GM21723 (cell line): ENCODE results near the gene FAM177A1.

Experiments
- ATAC-seq: cut with Tn5 transposase; IDR thresholded peaks from one replicate; pipeline ENCODE4 v1.9.1; 2021; ENCODE audit warnings: mild to moderate bottlenecking, moderate library complexity; ENCODE audit not compliant: unreplicated experiment

Gene FAM177A1

DNA sequence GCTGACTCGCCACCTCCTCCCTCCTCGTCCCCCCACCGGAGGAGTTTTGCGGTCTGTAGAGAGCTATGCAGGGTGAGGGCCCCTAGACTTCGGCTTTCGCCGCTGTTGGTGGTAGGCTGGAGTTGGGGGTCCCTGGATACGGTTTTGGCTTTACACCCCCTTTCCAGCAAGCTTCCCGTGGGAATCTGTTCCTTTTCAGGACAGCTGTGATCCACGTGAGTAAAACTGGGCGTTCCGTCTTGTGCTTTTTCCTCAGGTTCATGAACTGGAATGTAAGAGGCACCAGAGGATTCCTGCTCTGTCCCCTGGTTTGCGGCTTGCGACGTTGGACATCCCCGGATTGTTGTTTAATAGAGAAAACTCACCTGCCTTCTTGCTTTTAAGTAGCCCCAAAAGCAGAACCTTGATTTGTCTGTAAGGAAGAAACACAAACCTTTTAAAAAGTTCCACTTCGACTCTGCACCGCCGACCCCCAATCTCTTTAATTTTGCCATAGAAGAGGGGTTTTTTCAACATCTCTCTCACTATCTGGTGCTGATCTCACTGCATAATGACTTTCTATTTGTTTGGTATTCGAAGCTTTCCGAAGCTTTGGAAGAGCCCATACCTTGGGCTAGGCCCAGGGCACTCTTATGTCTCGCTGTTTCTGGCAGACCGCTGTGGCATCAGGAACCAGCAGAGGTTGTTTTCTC, 76.8 kb downstream of the FAM177A1 start:
- ATAC-seq = peak; percentile 33

DNA sequence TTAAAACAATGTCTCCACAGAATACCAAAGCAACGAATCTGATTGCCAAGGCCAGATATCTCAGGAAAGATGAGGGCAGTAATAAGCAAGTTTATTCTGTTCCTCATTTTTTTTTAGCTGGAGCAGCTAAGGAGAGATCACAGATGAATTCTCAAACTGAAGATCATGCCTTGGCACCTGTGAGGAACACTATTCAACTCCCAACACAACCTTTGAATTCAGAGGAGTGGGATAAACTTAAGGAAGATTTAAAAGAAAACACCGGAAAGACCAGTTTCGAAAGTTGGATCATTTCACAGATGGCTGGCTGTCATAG, 77.3 kb downstream of the FAM177A1 start:
- no peak for ATAC-seq

DNA sequence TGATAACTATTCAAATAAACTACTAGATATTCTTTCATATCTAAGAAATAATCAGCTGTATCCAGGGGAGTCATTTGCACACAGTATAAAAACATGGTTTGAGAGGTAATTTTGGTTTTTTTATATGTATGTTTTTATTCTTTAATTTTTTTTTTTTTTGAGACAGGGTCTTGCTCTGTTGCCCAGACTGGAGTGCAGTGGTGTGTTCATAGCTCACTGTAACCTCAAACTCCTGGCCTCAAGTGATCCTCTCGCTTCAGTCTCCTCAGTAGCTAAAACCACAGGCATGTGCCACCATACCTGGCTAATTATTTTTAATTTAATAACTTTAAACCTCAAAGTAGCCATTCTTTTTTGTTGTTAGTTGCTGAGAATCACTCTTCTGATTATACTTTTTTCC, 78.1 kb downstream of the FAM177A1 start:
- no peak for ATAC-seq
